Cardiac muscle cell (in vitro differentiated cells and primary cell): ENCODE measurements around the gene KIF26B. TPM values are rescaled to one million over a fixed set of nuclear protein-coding genes. Genes with fewer than 3 reads are reported as not detected.
A peak's percentile ranks its signal among the peaks of the same experiment; 100 is the strongest.

Experiments used
- DNase-seq, 2 donors: peaks; one replicate each; pipeline versions ENCODE4 v3.0.0 to v3.0.0-alpha.2; 2010 to 2017; ENCODE audit warnings: low read depth in 1 of 2, low spot score in 1 of 2
- H3K27ac ChIP-seq: fragments of 200-600 bp; sonication (generic); 2 replicates; pipeline ENCODE4 v1.5.1; 2016
- H3K27me3 ChIP-seq: fragments of 200-600 bp; sonication (generic); 2 replicates; pipeline ENCODE4 v1.6.0; 2016; ENCODE audit warnings: control low read depth
- H3K36me3 ChIP-seq: fragments of 200-600 bp; sonication (generic); 2 replicates; pipeline ENCODE4 v1.5.1; 2016; ENCODE audit warnings: control low read depth
- H3K4me1 ChIP-seq: fragments of 200-600 bp; sonication (generic); 2 replicates; pipeline ENCODE4 v1.8.1; 2017; ENCODE audit warnings: low read depth, mild to moderate bottlenecking, mixed run types
- H3K4me3 ChIP-seq: fragments of 200-600 bp; sonication (generic); 2 replicates; pipeline ENCODE4 v1.5.1; 2016; ENCODE audit warnings: mild to moderate bottlenecking
- H3K9me3 ChIP-seq: fragments of 200-600 bp; sonication (generic); 2 replicates; pipeline ENCODE4 v1.5.1; 2017; ENCODE audit warnings: low read depth, mild to moderate bottlenecking, control low read depth
- polyA plus RNA-seq: library from polyadenylated mRNA; unstranded; fragments of >200 nt; fragmentation: Nextera tagmentation; extraction: Ambion mirVana; gene quantifications from 2 replicates; pipeline ENCODE4 v1.2.1, GENCODE V29; 2016
- total RNA-seq: library from RNA; depleted of rRNA; stranded (reverse); fragments of >200 nt; gene quantifications from 2 replicates; pipeline ENCODE4 v1.2.3, GENCODE V29; 2016
- TF ChIP-seq, protein P1 (sequence below): IDR thresholded peaks from 2 replicates; pipeline ENCODE4 v1.5.1; 2012; ENCODE audit warnings: low read depth, mild to moderate bottlenecking, low read length

KIF26B gene
- total and polyA plus RNA-seq, 2 experiments from 2014 or later = 58.9 to 177 TPM

- H3K9me3 ChIP-seq = no peaks in the 10 kb centered on the region
- peak overlapping the region; percentile 76 for H3K27ac ChIP-seq
- H3K36me3 ChIP-seq = no peaks in the 10 kb centered on the region
- TF ChIP-seq, protein P1, sequence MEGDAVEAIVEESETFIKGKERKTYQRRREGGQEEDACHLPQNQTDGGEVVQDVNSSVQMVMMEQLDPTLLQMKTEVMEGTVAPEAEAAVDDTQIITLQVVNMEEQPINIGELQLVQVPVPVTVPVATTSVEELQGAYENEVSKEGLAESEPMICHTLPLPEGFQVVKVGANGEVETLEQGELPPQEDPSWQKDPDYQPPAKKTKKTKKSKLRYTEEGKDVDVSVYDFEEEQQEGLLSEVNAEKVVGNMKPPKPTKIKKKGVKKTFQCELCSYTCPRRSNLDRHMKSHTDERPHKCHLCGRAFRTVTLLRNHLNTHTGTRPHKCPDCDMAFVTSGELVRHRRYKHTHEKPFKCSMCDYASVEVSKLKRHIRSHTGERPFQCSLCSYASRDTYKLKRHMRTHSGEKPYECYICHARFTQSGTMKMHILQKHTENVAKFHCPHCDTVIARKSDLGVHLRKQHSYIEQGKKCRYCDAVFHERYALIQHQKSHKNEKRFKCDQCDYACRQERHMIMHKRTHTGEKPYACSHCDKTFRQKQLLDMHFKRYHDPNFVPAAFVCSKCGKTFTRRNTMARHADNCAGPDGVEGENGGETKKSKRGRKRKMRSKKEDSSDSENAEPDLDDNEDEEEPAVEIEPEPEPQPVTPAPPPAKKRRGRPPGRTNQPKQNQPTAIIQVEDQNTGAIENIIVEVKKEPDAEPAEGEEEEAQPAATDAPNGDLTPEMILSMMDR = no peak
- no peak overlapping the region for H3K4me3 ChIP-seq
- peaks cover 37% of the 10 kb centered on the region for H3K4me1 ChIP-seq
- DNase-seq = no peak
- no peaks in the 10 kb centered on the region for H3K27me3 ChIP-seq
These were observed 254.8 kb downstream of the KIF26B start for GRCh38 chr1:245409341-245410195.

GRCh38 chr1:245411245-245412036, 256.7 kb downstream of the KIF26B start:
- no peak for DNase-seq
- Histone ChIP-seq H3K36me3 (no peaks in the 10 kb centered on the region), H3K27me3 (no peaks in the 10 kb centered on the region), H3K9me3 (no peaks in the 10 kb centered on the region), H3K4me3 (no peak overlapping the region), H3K4me1 (peaks cover 29% of the 10 kb centered on the region), H3K27ac (peak overlapping the region; percentile 71)
- TF ChIP-seq, protein P1 = no peak

- TF ChIP-seq, protein P1 = no peak
- Histone ChIP-seq H3K27ac (peak overlapping the region; percentile 71), H3K36me3 (no peaks in the 10 kb centered on the region), H3K9me3 (no peaks in the 10 kb centered on the region), H3K4me1 (peaks cover 29% of the 10 kb centered on the region), H3K4me3 (no peak overlapping the region), H3K27me3 (no peaks in the 10 kb centered on the region)
- no peak for DNase-seq
These were observed 257.5 kb downstream of the KIF26B start for GRCh38 chr1:245412306-245412705.

- Histone ChIP-seq H3K4me1 (peaks cover 50% of the 10 kb centered on the region), H3K27ac (peak overlapping the region; percentile 53), H3K27me3 (no peaks in the 10 kb centered on the region), H3K36me3 (no peaks in the 10 kb centered on the region), H3K9me3 (no peaks in the 10 kb centered on the region), H3K4me3 (no peak overlapping the region)
- TF ChIP-seq, protein P1 = no peak
- no peak for DNase-seq
These were observed 262.0 kb downstream of the KIF26B start for GRCh38 chr1:245416781-245417180.

DNA sequence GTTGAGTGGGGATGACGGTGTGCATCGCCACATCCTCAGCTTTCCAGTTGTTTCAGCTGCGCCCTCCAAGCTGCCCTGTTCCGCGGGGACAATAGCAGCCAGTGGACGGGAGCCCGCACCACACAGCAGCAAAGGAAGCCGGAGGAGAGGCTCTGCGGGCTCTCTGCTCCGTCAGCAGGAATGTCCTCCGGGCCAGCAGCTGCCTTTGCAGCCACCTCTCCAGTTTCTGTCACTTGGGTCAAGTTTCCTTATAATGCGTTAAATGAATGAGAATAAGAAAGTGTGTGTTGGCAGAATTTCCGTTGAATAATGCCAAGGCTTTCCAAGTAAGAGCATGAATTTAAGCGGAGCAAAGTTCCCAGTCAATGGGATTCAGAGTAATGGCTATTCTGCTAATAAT, 263.3 kb downstream of the KIF26B start:
- DNase-seq = no peak
- TF ChIP-seq, protein P1 = no peak
- H3K4me3 ChIP-seq = no peak overlapping the region
- no peaks in the 10 kb centered on the region for H3K36me3 ChIP-seq
- H3K27me3 ChIP-seq = no peaks in the 10 kb centered on the region
- peak overlapping the region; percentile 84 for H3K27ac ChIP-seq
- H3K9me3 ChIP-seq = no peaks in the 10 kb centered on the region
- H3K4me1 ChIP-seq = peaks cover 53% of the 10 kb centered on the region
